OCI-LY3 (cell line): ENCODE results near the gene PNISR.

Experiments used
- H2AFZ ChIP-seq: fragments of 200-600, 300-600 bp; shearing (Covaris generic); 2 replicates; pipeline ENCODE4 v1.6.0; 2014; ENCODE audit warnings: antibody characterized with exemption, low read depth, low read length
- H3K27ac ChIP-seq: fragments of 200-600, 300-600 bp; sonication (generic); 2 replicates; pipeline ENCODE4 v1.5.1; 2014; ENCODE audit warnings: mild to moderate bottlenecking, low read length, moderate library complexity, mixed read lengths
- H3K27me3 ChIP-seq: fragments of 200-600, 300-600 bp; sonication (generic); 2 replicates; pipeline ENCODE4 v1.6.1; 2014; ENCODE audit warnings: low read depth, low read length, mixed read lengths
- H3K36me3 ChIP-seq: fragments of 200-600, 300-600 bp; sonication (generic); replicated peaks from 2 replicates; pipeline ENCODE3; 2014; ENCODE audit warnings: low read depth, low read length, mixed read lengths
- H3K4me1 ChIP-seq: fragments of 300-600, 200-600 bp; sonication (generic); 2 replicates; pipeline ENCODE4 v1.6.1; 2014; ENCODE audit warnings: low read length, mixed read lengths
- H3K4me2 ChIP-seq: fragments of 200-600, 300-600 bp; sonication (generic); 2 replicates; pipeline ENCODE4 v1.6.1; 2014; ENCODE audit warnings: low read length, mixed read lengths
- H3K4me3 ChIP-seq: fragments of 300-600, 200-600 bp; sonication (generic); 2 replicates; pipeline ENCODE4 v1.5.1; 2014; ENCODE audit warnings: antibody characterized with exemption, mild to moderate bottlenecking, low read length, moderate library complexity
- H3K79me2 ChIP-seq: fragments of 300-600, 200-600 bp; shearing (Covaris generic); 2 replicates; pipeline ENCODE4 v1.6.1; 2014; ENCODE audit warnings: mild to moderate bottlenecking, low read length, mixed read lengths
- H3K9ac ChIP-seq: fragments of 300-600, 200-600 bp; shearing (Covaris generic); 2 replicates; pipeline ENCODE4 v1.6.0; 2014; ENCODE audit warnings: mild to moderate bottlenecking, low read length, moderate library complexity
- H3K9me3 ChIP-seq: fragments of 200-600, 300-600 bp; shearing (Covaris generic); 2 replicates; pipeline ENCODE4 v1.6.1; 2014; ENCODE audit warnings: low read length, mixed read lengths; ENCODE audit not compliant: insufficient read depth
- H4K20me1 ChIP-seq: fragments of 200-600, 300-600 bp; sonication (generic); 2 replicates; pipeline ENCODE4 v1.6.1; 2016; ENCODE audit warnings: low read length, mixed read lengths; ENCODE audit not compliant: insufficient read depth
- CTCF ChIP-seq: fragments of 200-600, 300-600 bp; sonication (generic); IDR thresholded peaks from 2 replicates; pipeline ENCODE4 v1.5.1; 2014; ENCODE audit warnings: antibody characterized with exemption, low read length, low read depth
- EZH2phosphoT487 ChIP-seq: fragments of 200-600 bp; shearing (Covaris generic); IDR thresholded peaks from 2 replicates; pipeline ENCODE4 v1.6.1; 2018; ENCODE audit warnings: antibody characterized with exemption, mixed run types, low read depth

The PNISR gene

GRCh38 chr6:99416892-99417767 lies 8.0 kb downstream of the PNISR start:
- peaks cover 97% of the 10 kb centered on the region for H3K79me2 ChIP-seq
- H2AFZ ChIP-seq = no peak overlapping the region
- peaks cover 16% of the 10 kb centered on the region for H3K4me1 ChIP-seq
- no peaks in the 10 kb centered on the region for H3K9me3 ChIP-seq
- H3K9ac ChIP-seq = no peak overlapping the region
- H3K36me3 ChIP-seq = peaks cover 2% of the 10 kb centered on the region
- H4K20me1 ChIP-seq = peaks cover 76% of the 10 kb centered on the region
- TF ChIP-seq EZH2phosphoT487 = no peak
- no peak for TF ChIP-seq CTCF
- H3K4me3 ChIP-seq = peak overlapping the region; percentile 50
- H3K27ac ChIP-seq = peak overlapping the region; percentile 63
- H3K4me2 ChIP-seq = peak overlapping the region; percentile 65
- no peaks in the 10 kb centered on the region for H3K27me3 ChIP-seq

GRCh38 chr6:99416226-99416625 lies 8.9 kb downstream of the PNISR start:
- Histone ChIP-seq H3K4me3 (no peak overlapping the region), H3K4me2 (no peak overlapping the region), H3K4me1 (peaks cover 16% of the 10 kb centered on the region), H3K27me3 (no peaks in the 10 kb centered on the region), H2AFZ (no peak overlapping the region), H3K79me2 (peaks cover 96% of the 10 kb centered on the region), H3K27ac (no peak overlapping the region), H4K20me1 (peaks cover 67% of the 10 kb centered on the region), H3K9ac (no peak overlapping the region), H3K36me3 (peaks cover 6% of the 10 kb centered on the region), H3K9me3 (no peaks in the 10 kb centered on the region)
- TF ChIP-seq EZH2phosphoT487 = no peak
- TF ChIP-seq CTCF = no peak

- peaks cover 96% of the 10 kb centered on the region for H3K79me2 ChIP-seq
- no peaks in the 10 kb centered on the region for H3K9me3 ChIP-seq
- H3K36me3 ChIP-seq = peaks cover 9% of the 10 kb centered on the region
- H3K4me1 ChIP-seq = peaks cover 16% of the 10 kb centered on the region
- no peak for TF ChIP-seq EZH2phosphoT487
- TF ChIP-seq CTCF = no peak
- no peak overlapping the region for H3K27ac ChIP-seq
- no peak overlapping the region for H2AFZ ChIP-seq
- no peak overlapping the region for H3K9ac ChIP-seq
- H3K27me3 ChIP-seq = no peaks in the 10 kb centered on the region
- no peak overlapping the region for H3K4me2 ChIP-seq
- H4K20me1 ChIP-seq = peaks cover 59% of the 10 kb centered on the region
- H3K4me3 ChIP-seq = no peak overlapping the region
Measured at GRCh38 chr6:99415446-99415845, 9.7 kb downstream of the PNISR start.

- no peak for TF ChIP-seq EZH2phosphoT487
- no peak for TF ChIP-seq CTCF
- H4K20me1 ChIP-seq = peaks cover 33% of the 10 kb centered on the region
- peaks cover 28% of the 10 kb centered on the region for H3K36me3 ChIP-seq
Measured at GRCh38 chr6:99412065-99412464, 13.0 kb downstream of the PNISR start.

More at GRCh38 chr6:99412065-99412464, 13.0 kb downstream of the PNISR start:
- Histone ChIP-seq H3K27me3 (no peaks in the 10 kb centered on the region), H3K9ac (no peak overlapping the region), H3K4me3 (no peak overlapping the region), H3K4me1 (peaks cover 5% of the 10 kb centered on the region), H3K27ac (no peak overlapping the region), H3K9me3 (no peaks in the 10 kb centered on the region), H3K4me2 (no peak overlapping the region), H2AFZ (no peak overlapping the region), H3K79me2 (peaks cover 62% of the 10 kb centered on the region)
